ENCODE results near the gene SF3A2. TPM values are rescaled to one million over a fixed set of nuclear protein-coding genes. Genes with fewer than 3 reads are reported as not detected.

The SF3A2 gene
- polyA plus RNA-seq, 1 donor from 2014 or later: 14.4 TPM

DNA sequence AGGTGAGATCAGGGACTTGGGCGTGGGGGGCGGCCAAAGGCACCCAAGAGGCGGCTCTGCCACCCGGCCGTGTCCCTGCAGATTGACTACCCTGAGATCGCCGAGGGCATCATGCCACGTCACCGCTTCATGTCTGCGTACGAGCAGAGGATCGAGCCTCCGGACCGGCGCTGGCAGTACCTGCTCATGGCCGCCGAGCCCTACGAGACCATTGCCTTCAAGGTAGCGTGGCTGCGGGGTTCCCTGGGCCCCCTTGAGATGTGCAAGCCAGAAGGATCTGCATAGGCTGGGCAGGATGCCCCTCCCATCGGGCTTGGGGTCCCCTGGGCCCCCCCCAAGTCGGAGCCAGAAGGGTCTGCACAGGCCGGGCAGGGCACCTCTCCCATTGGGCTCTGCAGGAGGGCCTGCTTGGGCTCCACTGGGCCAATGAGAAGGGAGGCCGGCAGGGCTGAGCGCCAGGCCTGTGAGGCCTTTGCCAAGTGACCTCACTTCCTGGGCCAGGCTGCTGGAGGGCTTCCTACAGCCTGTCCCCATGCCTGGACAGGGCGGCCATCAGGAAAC is 10.3 kb downstream of the SF3A2 start:
- no peaks in the 10 kb centered on the region for H4K20me1 ChIP-seq (ENCODE audit: insufficient read depth)
- H3K4me3 ChIP-seq (ENCODE audit: low read length): no peak overlapping the region
- TF ChIP-seq TAF1 (IDR thresholded peaks at IDR 0.05; ENCODE audit: low read depth): no peak
- TF ChIP-seq, protein P1, sequence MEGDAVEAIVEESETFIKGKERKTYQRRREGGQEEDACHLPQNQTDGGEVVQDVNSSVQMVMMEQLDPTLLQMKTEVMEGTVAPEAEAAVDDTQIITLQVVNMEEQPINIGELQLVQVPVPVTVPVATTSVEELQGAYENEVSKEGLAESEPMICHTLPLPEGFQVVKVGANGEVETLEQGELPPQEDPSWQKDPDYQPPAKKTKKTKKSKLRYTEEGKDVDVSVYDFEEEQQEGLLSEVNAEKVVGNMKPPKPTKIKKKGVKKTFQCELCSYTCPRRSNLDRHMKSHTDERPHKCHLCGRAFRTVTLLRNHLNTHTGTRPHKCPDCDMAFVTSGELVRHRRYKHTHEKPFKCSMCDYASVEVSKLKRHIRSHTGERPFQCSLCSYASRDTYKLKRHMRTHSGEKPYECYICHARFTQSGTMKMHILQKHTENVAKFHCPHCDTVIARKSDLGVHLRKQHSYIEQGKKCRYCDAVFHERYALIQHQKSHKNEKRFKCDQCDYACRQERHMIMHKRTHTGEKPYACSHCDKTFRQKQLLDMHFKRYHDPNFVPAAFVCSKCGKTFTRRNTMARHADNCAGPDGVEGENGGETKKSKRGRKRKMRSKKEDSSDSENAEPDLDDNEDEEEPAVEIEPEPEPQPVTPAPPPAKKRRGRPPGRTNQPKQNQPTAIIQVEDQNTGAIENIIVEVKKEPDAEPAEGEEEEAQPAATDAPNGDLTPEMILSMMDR (IDR thresholded peaks at IDR 0.05; ENCODE audit: poor library complexity, severe bottlenecking): no peak
- no peak for TF ChIP-seq POLR2AphosphoS5 (IDR thresholded peaks at IDR 0.05)
- no peak for TF ChIP-seq MXI1 (conservative IDR thresholded peaks at IDR 0.05; ENCODE audit: poor library complexity, severe bottlenecking)
- TF ChIP-seq, protein P2, sequence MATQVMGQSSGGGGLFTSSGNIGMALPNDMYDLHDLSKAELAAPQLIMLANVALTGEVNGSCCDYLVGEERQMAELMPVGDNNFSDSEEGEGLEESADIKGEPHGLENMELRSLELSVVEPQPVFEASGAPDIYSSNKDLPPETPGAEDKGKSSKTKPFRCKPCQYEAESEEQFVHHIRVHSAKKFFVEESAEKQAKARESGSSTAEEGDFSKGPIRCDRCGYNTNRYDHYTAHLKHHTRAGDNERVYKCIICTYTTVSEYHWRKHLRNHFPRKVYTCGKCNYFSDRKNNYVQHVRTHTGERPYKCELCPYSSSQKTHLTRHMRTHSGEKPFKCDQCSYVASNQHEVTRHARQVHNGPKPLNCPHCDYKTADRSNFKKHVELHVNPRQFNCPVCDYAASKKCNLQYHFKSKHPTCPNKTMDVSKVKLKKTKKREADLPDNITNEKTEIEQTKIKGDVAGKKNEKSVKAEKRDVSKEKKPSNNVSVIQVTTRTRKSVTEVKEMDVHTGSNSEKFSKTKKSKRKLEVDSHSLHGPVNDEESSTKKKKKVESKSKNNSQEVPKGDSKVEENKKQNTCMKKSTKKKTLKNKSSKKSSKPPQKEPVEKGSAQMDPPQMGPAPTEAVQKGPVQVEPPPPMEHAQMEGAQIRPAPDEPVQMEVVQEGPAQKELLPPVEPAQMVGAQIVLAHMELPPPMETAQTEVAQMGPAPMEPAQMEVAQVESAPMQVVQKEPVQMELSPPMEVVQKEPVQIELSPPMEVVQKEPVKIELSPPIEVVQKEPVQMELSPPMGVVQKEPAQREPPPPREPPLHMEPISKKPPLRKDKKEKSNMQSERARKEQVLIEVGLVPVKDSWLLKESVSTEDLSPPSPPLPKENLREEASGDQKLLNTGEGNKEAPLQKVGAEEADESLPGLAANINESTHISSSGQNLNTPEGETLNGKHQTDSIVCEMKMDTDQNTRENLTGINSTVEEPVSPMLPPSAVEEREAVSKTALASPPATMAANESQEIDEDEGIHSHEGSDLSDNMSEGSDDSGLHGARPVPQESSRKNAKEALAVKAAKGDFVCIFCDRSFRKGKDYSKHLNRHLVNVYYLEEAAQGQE (IDR thresholded peaks at IDR 0.05; ENCODE audit: borderline replicate concordance): no peak
- no peak for TF ChIP-seq EP300 (conservative IDR thresholded peaks at IDR 0.05; ENCODE audit: poor library complexity, severe bottlenecking)
- no peak for TF ChIP-seq EZH2 (IDR thresholded peaks at IDR 0.05; ENCODE audit: borderline replicate concordance, insufficient read depth, low read length, poor library complexity, severe bottlenecking)
- TF ChIP-seq RAD21 (conservative IDR thresholded peaks at IDR 0.05): no peak
- no peak for TF ChIP-seq SMC3 (conservative IDR thresholded peaks at IDR 0.05; ENCODE audit: poor library complexity)
- H3K27me3 ChIP-seq (ENCODE audit: insufficient read depth, low read depth, low read length): no peaks in the 10 kb centered on the region
- H3K9me3 ChIP-seq (ENCODE audit: low read length): no peaks in the 10 kb centered on the region
- no peaks in the 10 kb centered on the region for H3K36me3 ChIP-seq (ENCODE audit: insufficient read depth, low read length)
- no peak overlapping the region for H2AFZ ChIP-seq (ENCODE audit: low read depth, low read length)
- H3K27ac ChIP-seq (ENCODE audit: low read length): no peak overlapping the region
- H3K79me2 ChIP-seq (replicated peaks; ENCODE audit: insufficient read depth, low read length): peaks cover 11% of the 10 kb centered on the region
- H3K9ac ChIP-seq (ENCODE audit: low read length): no peak overlapping the region
- H3K4me2 ChIP-seq (ENCODE audit: low read length): no peak overlapping the region
- H3K9me2 ChIP-seq (ENCODE audit: insufficient read depth, low read length): no peaks in the 10 kb centered on the region
- no peaks in the 10 kb centered on the region for H3F3A ChIP-seq (ENCODE audit: insufficient read depth, low read length, poor library complexity, severe bottlenecking)

DNA sequence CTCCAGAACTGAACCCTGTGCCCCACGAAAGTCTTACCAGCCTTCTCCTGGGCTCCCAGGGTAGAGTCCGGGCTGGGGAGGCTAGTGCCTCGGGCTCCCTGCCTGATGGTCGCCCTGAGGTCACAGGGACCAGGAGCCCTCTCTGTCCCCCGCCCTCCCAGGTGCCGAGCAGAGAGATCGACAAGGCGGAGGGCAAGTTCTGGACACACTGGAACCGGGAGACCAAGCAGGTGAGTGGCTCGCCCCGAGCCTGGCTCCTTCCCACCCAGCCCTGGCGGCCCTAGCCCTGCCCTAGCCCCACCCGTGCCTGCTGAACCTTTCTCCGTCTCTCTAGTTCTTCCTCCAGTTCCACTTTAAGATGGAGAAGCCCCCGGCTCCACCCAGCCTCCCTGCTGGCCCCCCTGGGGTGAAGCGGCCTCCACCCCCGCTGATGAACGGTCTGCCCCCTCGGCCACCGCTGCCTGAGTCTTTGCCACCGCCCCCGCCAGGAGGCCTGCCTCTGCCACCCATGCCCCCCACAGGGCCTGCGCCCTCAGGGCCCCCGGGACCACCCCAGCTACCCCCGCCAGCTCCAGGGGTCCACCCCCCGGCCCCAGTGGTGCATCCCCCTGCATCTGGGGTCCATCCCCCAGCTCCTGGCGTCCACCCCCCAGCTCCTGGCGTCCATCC is 10.9 kb downstream of the SF3A2 start:
- no peaks in the 10 kb centered on the region for H4K20me1 ChIP-seq (ENCODE audit: insufficient read depth)
- H2AFZ ChIP-seq (ENCODE audit: low read depth, low read length): no peak overlapping the region
- H3F3A ChIP-seq (ENCODE audit: insufficient read depth, low read length, poor library complexity, severe bottlenecking): no peaks in the 10 kb centered on the region
- peaks cover 2% of the 10 kb centered on the region for H3K27me3 ChIP-seq (ENCODE audit: insufficient read depth, low read depth, low read length)
- TF ChIP-seq TAF1 (IDR thresholded peaks at IDR 0.05; ENCODE audit: low read depth) (no peak), EZH2 (IDR thresholded peaks at IDR 0.05; ENCODE audit: borderline replicate concordance, insufficient read depth, low read length, poor library complexity, severe bottlenecking) (no peak)
- H3K79me2 ChIP-seq (replicated peaks; ENCODE audit: insufficient read depth, low read length): peaks cover 5% of the 10 kb centered on the region
- no peak overlapping the region for H3K27ac ChIP-seq (ENCODE audit: low read length)
- no peaks in the 10 kb centered on the region for H3K9me3 ChIP-seq (ENCODE audit: low read length)
- H3K4me3 ChIP-seq (ENCODE audit: low read length): no peak overlapping the region
- no peaks in the 10 kb centered on the region for H3K9me2 ChIP-seq (ENCODE audit: insufficient read depth, low read length)
- H3K4me2 ChIP-seq (ENCODE audit: low read length): no peak overlapping the region
- no peaks in the 10 kb centered on the region for H3K36me3 ChIP-seq (ENCODE audit: insufficient read depth, low read length)
- H3K9ac ChIP-seq (ENCODE audit: low read length): no peak overlapping the region

Data from neural cell (in vitro differentiated cells).